H9 (cell line): Measurements from ENCODE around the gene RNF5. TPM values are rescaled to one million over a fixed set of nuclear protein-coding genes. Genes with fewer than 3 reads are reported as not detected.

Experiments used
- DNase-seq: peaks from one replicate; pipeline ENCODE4 v3.0.0-alpha.2; 2017
- H2AFZ ChIP-seq: one replicate; pipeline ENCODE4 v1.6.1; 2013; ENCODE audit warnings: mild to moderate bottlenecking, low read length, control low read depth, moderate library complexity
- H2AK5ac ChIP-seq: 2 replicates; pipeline ENCODE4 v1.6.1; 2013; ENCODE audit warnings: low read length, control low read depth, mixed read lengths; ENCODE audit not compliant: insufficient read length
- H2BK120ac ChIP-seq: one replicate; pipeline ENCODE4 v1.6.1; 2013; ENCODE audit warnings: low read depth, mild to moderate bottlenecking, low read length, control low read depth, inconsistent platforms; ENCODE audit not compliant: poor library complexity, severe bottlenecking
- H2BK12ac ChIP-seq: 2 replicates; pipeline ENCODE4 v1.6.1; 2013; ENCODE audit warnings: low read length, control low read depth, mixed read lengths, low read depth; ENCODE audit not compliant: insufficient read length
- H2BK15ac ChIP-seq: 2 replicates; pipeline ENCODE4 v1.6.1; 2013; ENCODE audit warnings: low read depth, low read length, control low read depth
- H2BK20ac ChIP-seq: one replicate; pipeline ENCODE4 v1.6.1; 2013; ENCODE audit warnings: low read depth, mild to moderate bottlenecking, low read length, control low read depth, inconsistent platforms; ENCODE audit not compliant: poor library complexity, severe bottlenecking
- H2BK5ac ChIP-seq: 2 replicates; pipeline ENCODE4 v1.6.1; 2013; ENCODE audit warnings: low read length, control low read depth, mixed read lengths; ENCODE audit not compliant: insufficient read length
- H3K14ac ChIP-seq: 2 replicates; pipeline ENCODE4 v1.6.1; 2013; ENCODE audit warnings: low read length, control low read depth; ENCODE audit not compliant: insufficient read depth
- H3K18ac ChIP-seq: 2 replicates; pipeline ENCODE4 v1.6.1; 2013; ENCODE audit warnings: low read depth, mild to moderate bottlenecking, mixed read lengths, low read length, control low read depth; ENCODE audit not compliant: insufficient read length
- H3K23ac ChIP-seq: 2 replicates; pipeline ENCODE4 v1.6.1; 2013; ENCODE audit warnings: low read length, control low read depth, mixed read lengths, low read depth; ENCODE audit not compliant: insufficient read length
- H3K23me2 ChIP-seq: 2 replicates; pipeline ENCODE4 v1.6.1; 2013; ENCODE audit warnings: low read depth, mild to moderate bottlenecking, mixed read lengths, low read length, control low read depth; ENCODE audit not compliant: insufficient read length, poor library complexity, severe bottlenecking
- H3K27ac ChIP-seq: 2 replicates; pipeline ENCODE4 v1.5.1; 2013; ENCODE audit warnings: low read length, control low read depth, mixed read lengths, low read depth; ENCODE audit not compliant: insufficient read length
- H3K27me3 ChIP-seq: 2 replicates; pipeline ENCODE4 v1.6.1; 2013; ENCODE audit warnings: low read length, control low read depth, inconsistent platforms; ENCODE audit not compliant: insufficient read depth
- H3K4ac ChIP-seq: 2 replicates; pipeline ENCODE4 v1.6.1; 2013; ENCODE audit warnings: low read depth, mild to moderate bottlenecking, control low read depth, inconsistent platforms, low read length, moderate library complexity
- H3K4me1 ChIP-seq: 2 replicates; pipeline ENCODE4 v1.6.1; 2013; ENCODE audit warnings: low read length, control low read depth, inconsistent platforms; ENCODE audit not compliant: insufficient read depth
- H3K4me2 ChIP-seq: 2 replicates; pipeline ENCODE4 v1.6.1; 2013; ENCODE audit warnings: low read length, control low read depth, mixed read lengths; ENCODE audit not compliant: insufficient read length, insufficient read depth
- H3K56ac ChIP-seq: 2 replicates; pipeline ENCODE4 v1.6.1; 2013; ENCODE audit warnings: low read depth, mild to moderate bottlenecking, mixed read lengths, low read length, control low read depth; ENCODE audit not compliant: insufficient read length
- H3K79me1 ChIP-seq: 2 replicates; pipeline ENCODE4 v1.6.1; 2013; ENCODE audit warnings: low read depth, mild to moderate bottlenecking, moderate library complexity, low read length, control low read depth, inconsistent platforms; ENCODE audit not compliant: insufficient read depth, poor library complexity, severe bottlenecking
- H3K79me2 ChIP-seq: 2 replicates; pipeline ENCODE4 v1.6.1; 2013; ENCODE audit warnings: low read length, control low read depth, inconsistent platforms; ENCODE audit not compliant: insufficient read depth
- H3K9ac ChIP-seq: 2 replicates; pipeline ENCODE4 v1.6.1; 2013; ENCODE audit warnings: low read length, control low read depth, mixed read lengths; ENCODE audit not compliant: insufficient read length; ENCODE audit errors: extremely low read depth
- H3K9me3 ChIP-seq: one replicate; pipeline ENCODE4 v1.6.1; 2013; ENCODE audit warnings: low read depth, low read length, inconsistent platforms; ENCODE audit not compliant: control insufficient read depth
- H3T11ph ChIP-seq: one replicate; pipeline ENCODE4 v1.6.1; 2013; ENCODE audit warnings: mild to moderate bottlenecking, low read length, control low read depth, inconsistent platforms
- H4K20me1 ChIP-seq: one replicate; pipeline ENCODE4 v1.6.1; 2013; ENCODE audit not compliant: control insufficient read depth, insufficient read length, insufficient read depth
- H4K5ac ChIP-seq: 2 replicates; pipeline ENCODE4 v1.6.1; 2013; ENCODE audit warnings: low read depth, mild to moderate bottlenecking, mixed read lengths, low read length, control low read depth; ENCODE audit not compliant: insufficient read length
- H4K8ac ChIP-seq: replicated peaks from 2 replicates; pipeline ENCODE4 v1.6.1; 2013; ENCODE audit warnings: low read length, control low read depth, mixed read lengths, low read depth; ENCODE audit not compliant: insufficient read length
- H4K91ac ChIP-seq: 2 replicates; pipeline ENCODE4 v1.6.1; 2013; ENCODE audit warnings: low read depth, mild to moderate bottlenecking, moderate library complexity, mixed read lengths, low read length, control low read depth; ENCODE audit not compliant: insufficient read length
- H3K27ac Mint-ChIP-seq, 3 experiments: 2 replicates in 2 of 3; 3 replicates in 1 of 3; pipeline ENCODE4 v1.8.0; 2020 to 2021; ENCODE audit warnings: mixed read lengths in 3 of 3, mild to moderate bottlenecking in 1 of 3, moderate library complexity in 1 of 3
- H3K27me3 Mint-ChIP-seq: 2 replicates; pipeline ENCODE4 v1.8.0; 2021; ENCODE audit warnings: low read depth, mild to moderate bottlenecking, moderate library complexity, mixed read lengths
- H3K36me3 Mint-ChIP-seq, 3 experiments: 2 replicates in 2 of 3; 3 replicates in 1 of 3; pipeline ENCODE4 v1.8.0; 2020 to 2021; ENCODE audit warnings: low read depth in 3 of 3, mixed read lengths in 3 of 3; ENCODE audit not compliant: insufficient read depth in 1 of 3
- H3K4me1 Mint-ChIP-seq, 2 experiments: 2 replicates each; pipeline ENCODE4 v1.8.0; 2020; ENCODE audit warnings: mixed read lengths in 2 of 2
- H3K4me3 Mint-ChIP-seq, 2 experiments: 2 replicates in 1 of 2; 3 replicates in 1 of 2; pipeline ENCODE4 v1.8.0; 2020 to 2021; ENCODE audit warnings: mild to moderate bottlenecking in 2 of 2, mixed read lengths in 2 of 2, moderate library complexity in 1 of 2
- H3K9me3 Mint-ChIP-seq, 2 experiments: 2 replicates in 1 of 2; 3 replicates in 1 of 2; pipeline ENCODE4 v1.8.0; 2020; ENCODE audit warnings: mild to moderate bottlenecking in 2 of 2, mixed read lengths in 2 of 2, moderate library complexity in 1 of 2
- WGBS: extraction: QIAGEN DNeasy Blood & Tissue Kit; methylation state at CpG from one replicate; pipeline ENCODE4 v1.1.7; 2013; ENCODE audit warnings: missing lambda C conversion rate, low lambda C conversion rate, mixed read lengths; ENCODE audit not compliant: insufficient read length; ENCODE audit errors: extremely low coverage; 5-methylcytosine and 5-hydroxymethylcytosine counted together
- total RNA-seq: library from RNA; stranded (reverse); gene quantifications from 2 replicates; pipeline ENCODE4 v1.2.1, GENCODE V29; 2021
- TF ChIP-seq, protein P1 (sequence below): fragments of 200-600 bp; sonication (generic); conservative IDR thresholded peaks from 3 replicates; pipeline ENCODE4 v1.8.0; 2021; ENCODE audit warnings: antibody characterized with exemption, mild to moderate bottlenecking

The RNF5 gene
- total RNA-seq, 1 experiment from 2014 or later: 116 TPM

DNA sequence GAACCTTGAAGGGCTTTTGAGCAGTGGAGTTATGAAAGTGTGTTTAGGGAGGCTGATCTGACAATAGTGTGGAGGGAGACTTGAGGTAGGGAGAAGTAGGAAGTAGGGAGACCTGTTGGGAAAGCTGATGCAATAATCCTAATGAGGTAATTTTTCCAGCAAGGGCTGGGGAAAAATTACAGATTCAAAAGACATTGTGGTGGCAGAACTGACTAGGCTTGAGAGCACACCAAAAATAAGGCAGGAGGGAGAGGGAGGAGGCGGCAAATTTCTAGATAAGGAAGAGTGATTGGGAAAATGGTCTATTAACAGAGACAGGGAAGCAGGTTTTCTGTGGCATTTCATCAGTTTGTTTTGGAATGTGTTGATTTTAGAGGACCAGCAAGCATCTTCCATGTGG is 31.9 kb upstream of the RNF5 start:
- Histone ChIP-seq H2BK20ac (no peak overlapping the region), H3K9me3 (no peaks in the 10 kb centered on the region), H3K4me1 (peaks cover 8% of the 10 kb centered on the region), H3K23ac (no peak overlapping the region), H2AFZ (no peak overlapping the region), H2BK12ac (no peak overlapping the region), H3K23me2 (peaks cover 17% of the 10 kb centered on the region), H3K14ac (no peak overlapping the region), H2AK5ac (no peak overlapping the region), H4K91ac (no peak overlapping the region), H2BK15ac (no peak overlapping the region), H3K79me1 (no peaks in the 10 kb centered on the region), H3K9ac (no peak overlapping the region), H4K5ac (no peak overlapping the region), H3K18ac (no peak overlapping the region), H3K27me3 (no peaks in the 10 kb centered on the region; the same call in 1 of the 2 replicates), H3K4ac (no peak overlapping the region), H2BK120ac (no peak overlapping the region), H3K27ac (no peak overlapping the region), H2BK5ac (no peak overlapping the region), H4K20me1 (no peaks in the 10 kb centered on the region), H3T11ph (no peak overlapping the region), H3K4me2 (no peak overlapping the region), H4K8ac (no peak overlapping the region), H3K79me2 (no peaks in the 10 kb centered on the region), H3K56ac (no peak overlapping the region)
- Mint-ChIP-seq H3K36me3 (peaks cover 0 to 8% (median 3%) of the 10 kb centered on the region in 3 experiments; a peak in 2 of 7 replicates), H3K27ac (peak overlapping the region in 2 of 3 experiments; percentile 32 to 45; a peak in 4 of 7 replicates), H3K4me1 (peaks cover 23 to 44% of the 10 kb centered on the region in 2 experiments), H3K9me3 (no peaks in the 10 kb centered on the region; a peak in 1 of 5 replicates), H3K4me3 (0 out of 5 replicates have a peak overlapping the region, but pooled peaks of 1 of the 2 experiments have one; percentile 7), H3K27me3 (peaks cover 2% of the 10 kb centered on the region; the same call in 1 of the 2 replicates)
- no CpG with 5 or more reads among the region's 1 CpG for WGBS
- DNase-seq: no peak
- TF ChIP-seq, protein P1, sequence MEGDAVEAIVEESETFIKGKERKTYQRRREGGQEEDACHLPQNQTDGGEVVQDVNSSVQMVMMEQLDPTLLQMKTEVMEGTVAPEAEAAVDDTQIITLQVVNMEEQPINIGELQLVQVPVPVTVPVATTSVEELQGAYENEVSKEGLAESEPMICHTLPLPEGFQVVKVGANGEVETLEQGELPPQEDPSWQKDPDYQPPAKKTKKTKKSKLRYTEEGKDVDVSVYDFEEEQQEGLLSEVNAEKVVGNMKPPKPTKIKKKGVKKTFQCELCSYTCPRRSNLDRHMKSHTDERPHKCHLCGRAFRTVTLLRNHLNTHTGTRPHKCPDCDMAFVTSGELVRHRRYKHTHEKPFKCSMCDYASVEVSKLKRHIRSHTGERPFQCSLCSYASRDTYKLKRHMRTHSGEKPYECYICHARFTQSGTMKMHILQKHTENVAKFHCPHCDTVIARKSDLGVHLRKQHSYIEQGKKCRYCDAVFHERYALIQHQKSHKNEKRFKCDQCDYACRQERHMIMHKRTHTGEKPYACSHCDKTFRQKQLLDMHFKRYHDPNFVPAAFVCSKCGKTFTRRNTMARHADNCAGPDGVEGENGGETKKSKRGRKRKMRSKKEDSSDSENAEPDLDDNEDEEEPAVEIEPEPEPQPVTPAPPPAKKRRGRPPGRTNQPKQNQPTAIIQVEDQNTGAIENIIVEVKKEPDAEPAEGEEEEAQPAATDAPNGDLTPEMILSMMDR: no peak
